ENCODE measurements around the gene RGL3.
"Not testable (repeated sequence)": the region's sequence is repeated elsewhere in the genome, so short reads cannot be mapped to it uniquely, and the experiment has no call there.

RGL3 gene

DNA sequence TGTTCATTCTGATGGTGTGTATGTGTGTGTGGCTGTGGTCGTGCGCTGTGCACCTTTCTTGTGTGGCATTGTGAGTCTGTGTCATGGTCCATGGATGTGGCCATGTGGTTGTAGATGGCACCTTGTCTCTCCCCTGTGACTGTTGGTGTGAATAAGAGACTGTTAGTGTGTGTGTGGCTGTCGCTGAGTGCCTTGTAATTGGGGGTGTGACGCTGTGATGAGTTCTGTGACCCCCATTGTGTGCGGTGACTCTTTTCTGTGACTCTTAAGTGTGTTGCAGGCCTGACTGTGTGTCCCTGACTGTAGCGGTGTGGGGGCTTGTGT lies 63.1 kb downstream of the RGL3 start:
- DNase-seq = no peak

DNA sequence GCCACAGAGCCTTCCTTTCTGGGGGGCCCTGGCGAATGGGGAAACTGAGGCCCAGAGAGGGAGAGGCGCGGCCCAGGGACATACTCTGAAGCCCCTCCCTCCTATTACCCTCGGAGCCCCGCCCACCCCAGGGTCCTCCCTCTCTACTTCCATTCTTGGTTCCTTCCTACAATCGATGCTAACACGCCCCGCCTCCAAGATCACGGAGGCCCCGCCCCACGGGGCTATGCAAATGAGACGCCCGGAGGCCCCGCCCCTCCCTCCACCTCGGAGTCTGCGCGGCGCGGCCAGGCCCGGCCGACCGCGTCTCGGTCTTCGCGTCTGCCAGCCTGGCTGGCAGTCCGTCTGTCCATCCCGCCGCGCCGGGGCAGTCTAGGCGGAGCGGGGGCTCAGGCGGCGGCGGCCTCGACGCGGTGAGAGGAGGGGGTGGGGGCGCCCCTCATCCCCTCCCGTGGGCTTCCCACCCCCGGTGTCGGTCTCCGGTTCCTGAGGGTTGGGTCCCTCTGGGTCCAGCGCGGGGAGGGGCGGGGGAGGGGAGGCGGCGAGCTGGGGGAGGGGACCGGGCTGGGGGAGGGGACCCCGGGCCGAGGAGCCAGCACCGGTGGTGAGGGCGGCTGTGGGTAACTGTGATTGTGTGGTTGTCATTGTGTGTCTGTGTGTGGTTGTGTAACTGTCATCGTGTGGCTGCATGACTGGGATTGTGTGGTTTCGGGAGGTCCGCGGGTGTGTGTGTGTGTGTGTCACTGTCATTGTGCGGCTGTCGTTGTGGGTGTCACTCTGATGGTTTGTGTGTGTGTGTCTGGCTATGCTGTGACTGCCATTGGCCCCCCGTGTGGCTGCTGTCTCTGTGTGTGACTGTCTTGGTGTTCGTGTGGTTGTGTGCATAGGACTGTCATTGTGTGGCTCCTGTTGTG lies 63.7 kb downstream of the RGL3 start, which contains the start of gene PLPPR2:
Gene PLPPR2, plus strand, starts transcription at position 273 of the 914 bp plus-strand sequence. CDS start 2,242 bp downstream, outside the sequence.
- peak; percentile 90 for DNase-seq

DNA sequence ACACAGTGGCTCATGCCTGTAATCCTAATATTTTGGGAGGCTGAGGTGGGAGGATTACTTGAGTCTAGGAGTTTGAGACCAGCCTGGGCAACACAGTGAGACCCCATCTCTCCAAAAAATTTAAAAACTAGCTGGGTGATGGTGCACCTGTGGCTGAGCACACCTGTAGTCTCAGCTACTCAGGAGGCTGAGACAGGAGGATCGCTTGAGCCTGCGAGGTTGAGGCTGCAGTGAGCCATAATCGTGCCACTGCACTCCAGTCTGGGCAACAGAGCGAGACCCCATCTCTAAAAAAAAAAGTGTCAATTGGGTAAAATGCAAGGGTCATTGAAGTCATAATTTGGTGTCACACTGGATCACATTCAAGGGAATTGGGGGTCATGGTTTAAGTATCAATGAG lies 65.0 kb downstream of the RGL3 start:
- DNase-seq = not testable (repeated sequence)

- DNase-seq = no peak
Measured at GRCh38 chr19:11349171-11349570, 69.9 kb downstream of the RGL3 start.

- peak; percentile 31 for DNase-seq
Measured at GRCh38 chr19:11347546-11348039, 71.5 kb downstream of the RGL3 start.

GRCh38 chr19:11346104-11346940 lies 72.8 kb downstream of the RGL3 start, which contains the start of the genes CCDC159 and TMEM205:
Gene CCDC159, plus strand, starts transcription at chr19:11346519. Its CDS starts 88 bp downstream, at chr19:11346607.
Gene TMEM205, minus strand, starts transcription at chr19:11346268. Its CDS starts 649 bp downstream, at chr19:11345619.
- DNase-seq = peak; percentile 99

DNA sequence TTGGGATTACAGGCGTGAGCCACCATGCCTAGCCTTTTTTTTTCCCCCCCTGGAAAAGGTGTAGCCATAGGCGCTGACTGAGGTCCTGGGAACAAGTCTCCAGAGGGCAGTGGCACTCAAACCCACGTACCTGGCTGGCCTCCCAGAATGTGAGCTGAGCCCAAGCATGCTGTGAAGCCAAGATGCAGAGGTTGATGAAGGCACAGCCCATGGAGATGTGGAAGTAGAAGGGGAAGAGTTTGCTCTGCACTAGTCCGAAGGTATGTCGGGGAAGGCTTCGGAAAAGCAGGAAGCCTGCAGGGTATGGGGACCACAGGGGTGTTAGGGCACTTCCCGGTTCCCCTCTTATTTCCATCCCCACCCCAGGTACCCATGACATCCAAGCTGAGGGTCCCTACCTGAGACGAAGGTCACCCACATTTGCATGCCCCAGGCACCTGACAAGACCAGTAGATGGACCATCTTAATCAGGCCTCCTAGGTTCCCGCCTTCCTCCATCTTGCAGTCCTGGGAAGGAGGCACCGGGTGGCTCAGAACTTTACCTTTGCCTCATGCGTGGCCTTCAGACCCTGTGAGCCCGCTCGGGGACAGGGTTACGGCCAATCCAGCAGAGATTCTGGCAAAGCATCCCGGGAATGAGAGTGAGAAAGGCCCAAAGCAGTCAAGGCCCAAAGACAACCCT lies 73.9 kb downstream of the RGL3 start:
- DNase-seq = no peak
